Gastrocnemius medialis (tissue), 4 donors: ENCODE measurements around the gene INPP5A.

Experiments
- CTCF ChIP-seq, 5 experiments: fragments of 450-650 bp in 3 of 5; fragments of 200-600 bp in 2 of 5; sonication (generic) in 2 of 5; IDR thresholded peaks in 4 of 5; conservative IDR thresholded peaks in 1 of 5; 1 replicate in 4 of 5; 2 replicates in 1 of 5; pipeline ENCODE4 v1.5.1; 2016 to 2019; ENCODE audit warnings: antibody characterized with exemption in 5 of 5, mild to moderate bottlenecking in 3 of 5, moderate library complexity in 3 of 5
- POLR2A ChIP-seq, 2 donors: fragments of 450-650 bp; IDR thresholded peaks; one replicate each; pipeline ENCODE4 v1.6.1; 2017; ENCODE audit warnings: antibody characterized with exemption in 2 of 2, mild to moderate bottlenecking in 2 of 2, moderate library complexity in 2 of 2

GRCh38 chr10:132564249-132564605, 26.6 kb downstream of the INPP5A start:
- TF ChIP-seq CTCF (IDR thresholded peaks at IDR 0.05 in 4 of 5, conservative IDR thresholded peaks at IDR 0.05 in 1 of 5) (no peak), POLR2A (IDR thresholded peaks at IDR 0.05) (no peak)
